ENCODE measurements around the gene TRMU.

- TF ChIP-seq CTCF (optimal IDR thresholded peaks at IDR 0.05 in 1 of 3, IDR thresholded peaks at IDR 0.05 in 1 of 3, conservative IDR thresholded peaks at IDR 0.05 in 1 of 3; ENCODE audit: extremely low read depth in 1 of 3, insufficient read depth in 2 of 3, low read length in 3 of 3) (no peak), EZH2 (IDR thresholded peaks at IDR 0.05; ENCODE audit: low read length) (no peak)
Measured at GRCh38 chr22:46339956-46340355, 4.4 kb downstream of the TRMU start.

Measured in keratinocyte (primary cell).